GM23248 (cell line): ENCODE results near the gene EP400.

Experiments used
- EZH2 ChIP-seq: fragments of 200-600 bp; sonication (generic); IDR thresholded peaks from 2 replicates; pipeline ENCODE4 v1.6.1; 2018; ENCODE audit warnings: antibody characterized with exemption, mild to moderate bottlenecking; ENCODE audit not compliant: insufficient read depth, poor library complexity, severe bottlenecking
- EZH2phosphoT487 ChIP-seq: fragments of 200-600 bp; sonication (generic); IDR thresholded peaks from 2 replicates; pipeline ENCODE4 v1.6.1; 2018; ENCODE audit warnings: antibody characterized with exemption, moderate library complexity, mild to moderate bottlenecking, low read depth; ENCODE audit not compliant: insufficient read depth

DNA sequence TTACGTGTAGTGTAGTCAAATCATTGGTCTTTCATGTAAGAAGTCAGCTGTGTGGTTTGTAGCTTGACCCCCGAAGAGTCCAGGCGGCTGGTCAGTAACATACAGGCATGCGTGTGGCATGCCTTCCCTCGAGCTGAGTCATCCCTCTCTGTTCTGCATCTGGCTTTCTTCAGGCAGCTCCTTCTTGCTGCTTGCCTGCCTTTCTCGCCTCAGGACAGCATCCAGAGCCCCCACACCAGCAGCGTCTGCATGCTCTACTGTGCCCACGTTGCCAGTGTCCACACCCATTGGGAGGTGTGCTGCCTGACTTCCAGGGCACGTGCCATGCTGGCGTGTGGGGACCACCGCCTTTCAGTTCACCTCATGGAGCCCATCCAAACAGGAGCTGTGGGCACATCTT is 96.8 kb downstream of the EP400 start:
- TF ChIP-seq EZH2phosphoT487 (no peak), EZH2 (no peak)
